Omental fat pad (tissue), 4 donors: ENCODE results near the gene AKAP8L. TPM values are rescaled to one million over a fixed set of nuclear protein-coding genes. Genes with fewer than 3 reads are reported as not detected.
"Not testable (repeated sequence)": the region's sequence is repeated elsewhere in the genome, so short reads cannot be mapped to it uniquely, and the experiment has no call there.

Source experiments
- ATAC-seq: fragments of 150-250 bp; one replicate; pipeline ENCODE4 v1.9.1; 2016; ENCODE audit warnings: mild to moderate bottlenecking, moderate library complexity; ENCODE audit not compliant: low FRiP score
- DNase-seq: peaks from one replicate; pipeline ENCODE4 v3.0.0-alpha.2; 2019; ENCODE audit warnings: low spot score
- CTCF ChIP-seq, 3 donors: fragments of 450-650 bp; IDR thresholded peaks; one replicate each; pipeline ENCODE4 v1.5.1; 2016 to 2017; ENCODE audit warnings: antibody characterized with exemption in 3 of 3, mild to moderate bottlenecking in 3 of 3, moderate library complexity in 2 of 3
- total RNA-seq, 4 donors: library from RNA; depleted of rRNA; stranded (reverse); fragments of >200 nt; gene quantifications; one replicate each; pipeline ENCODE4 v1.1.0, GENCODE V29; 2016

AKAP8L gene
- total RNA-seq, 4 donors from 2014 or later = 52.2 to 141 (median 79.5) TPM

- no peak for ATAC-seq
- no peak for DNase-seq
- TF ChIP-seq CTCF (IDR thresholded peaks at IDR 0.05) = no peak
These were observed 6.0 kb downstream of the AKAP8L start for GRCh38 chr19:15412832-15413231.

- ATAC-seq, DNase-seq: not testable (repeated sequence)
These were observed 7.4 kb downstream of the AKAP8L start for GRCh38 chr19:15411351-15411750.

- DNase-seq = no peak
- ATAC-seq = no peak
- TF ChIP-seq CTCF (IDR thresholded peaks at IDR 0.05) = no peak
These were observed 14.0 kb downstream of the AKAP8L start for GRCh38 chr19:15404780-15405211.

- no peak for DNase-seq
- TF ChIP-seq CTCF (IDR thresholded peaks at IDR 0.05) = no peak
- ATAC-seq = no peak
These were observed 14.6 kb downstream of the AKAP8L start for GRCh38 chr19:15404097-15404779.

GRCh38 chr19:15403151-15403531, 15.6 kb downstream of the AKAP8L start:
- DNase-seq = no peak
- ATAC-seq = no peak
- TF ChIP-seq CTCF (IDR thresholded peaks at IDR 0.05) = no peak

- ATAC-seq (peak; percentile 43), DNase-seq (no peak)
- TF ChIP-seq CTCF (IDR thresholded peaks at IDR 0.05) = no peak
These were observed 16.2 kb downstream of the AKAP8L start for GRCh38 chr19:15402411-15403150.

- TF ChIP-seq CTCF (IDR thresholded peaks at IDR 0.05) = no peak
- DNase-seq = no peak
- no peak for ATAC-seq
These were observed 17.4 kb downstream of the AKAP8L start for GRCh38 chr19:15401397-15401710.
